ENCODE measurements around the gene SENP6.
"Not testable (repeated sequence)": the region's sequence is repeated elsewhere in the genome, so short reads cannot be mapped to it uniquely, and the experiment has no call there.

SENP6 gene

DNA sequence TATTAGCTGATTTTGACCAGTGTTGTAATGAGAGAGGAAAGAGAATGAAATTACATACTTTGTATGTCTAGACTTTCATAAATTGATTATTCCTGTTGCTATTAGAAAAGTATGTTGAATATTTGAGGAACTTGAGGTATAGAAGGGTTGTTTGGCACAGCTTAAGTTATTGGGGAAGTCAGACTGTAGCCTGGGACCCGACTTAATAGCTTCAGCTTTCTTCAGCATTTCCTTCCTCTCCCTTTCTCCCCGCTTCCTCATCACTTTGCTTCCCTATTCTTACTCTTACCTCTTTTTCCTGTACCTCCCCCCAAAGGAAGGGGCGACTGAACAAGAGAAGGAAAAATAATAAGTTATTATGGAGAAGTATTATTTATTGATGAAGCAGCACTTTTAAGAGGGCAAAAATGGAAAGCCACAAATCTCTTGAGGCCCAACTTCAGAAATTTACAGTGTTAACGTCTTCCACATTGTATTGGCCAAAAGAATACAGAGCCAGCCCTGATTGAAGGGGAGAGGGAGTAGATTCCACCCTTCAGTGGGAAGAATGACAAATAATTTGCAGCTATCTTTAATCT, 7.4 kb downstream of the SENP6 start:
- DNase-seq = no peak

DNA sequence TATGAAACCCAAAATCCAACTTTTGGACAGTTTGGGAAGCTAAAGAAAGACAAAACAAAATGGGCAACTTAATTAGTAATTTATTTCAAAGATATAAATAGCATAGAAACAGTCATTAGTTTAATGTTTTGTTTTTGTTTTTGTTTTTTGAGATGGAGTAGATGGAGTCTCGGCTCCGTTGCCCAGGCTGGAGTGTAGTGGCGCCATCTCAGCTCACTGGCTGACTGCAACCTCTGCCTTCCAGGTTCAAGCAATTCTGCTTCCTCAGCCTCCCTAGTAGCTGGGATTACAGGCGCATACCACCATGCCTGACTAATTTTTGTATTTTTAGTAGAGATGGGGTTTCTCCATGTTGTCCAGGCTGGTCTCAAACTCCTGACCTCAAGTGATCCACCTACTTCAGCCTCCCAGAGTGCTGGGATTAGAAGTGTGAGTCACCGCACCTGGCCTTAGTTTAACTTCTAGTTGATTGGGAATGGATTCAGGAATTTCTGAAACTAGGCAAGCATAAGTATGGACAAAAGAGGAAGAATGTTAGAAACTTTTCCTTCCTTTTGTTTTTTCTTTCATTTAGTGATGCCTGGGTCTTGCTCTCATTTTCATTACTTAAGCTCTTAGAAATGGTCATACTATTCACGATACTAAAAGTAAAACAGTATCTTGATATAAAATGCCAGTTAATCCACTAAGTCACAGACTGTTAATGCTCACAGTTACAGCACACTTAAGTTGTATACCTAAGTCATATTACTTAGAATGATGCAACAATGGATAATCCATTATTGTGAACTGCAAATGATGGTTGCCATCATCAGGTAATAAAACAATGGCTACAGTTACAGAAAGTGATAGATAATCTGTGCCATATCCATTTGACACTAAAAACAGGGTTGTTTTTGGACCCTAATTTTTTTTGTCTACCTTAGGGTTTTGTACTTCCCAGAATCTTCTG, 8.2 kb downstream of the SENP6 start:
- DNase-seq = no peak

DNA sequence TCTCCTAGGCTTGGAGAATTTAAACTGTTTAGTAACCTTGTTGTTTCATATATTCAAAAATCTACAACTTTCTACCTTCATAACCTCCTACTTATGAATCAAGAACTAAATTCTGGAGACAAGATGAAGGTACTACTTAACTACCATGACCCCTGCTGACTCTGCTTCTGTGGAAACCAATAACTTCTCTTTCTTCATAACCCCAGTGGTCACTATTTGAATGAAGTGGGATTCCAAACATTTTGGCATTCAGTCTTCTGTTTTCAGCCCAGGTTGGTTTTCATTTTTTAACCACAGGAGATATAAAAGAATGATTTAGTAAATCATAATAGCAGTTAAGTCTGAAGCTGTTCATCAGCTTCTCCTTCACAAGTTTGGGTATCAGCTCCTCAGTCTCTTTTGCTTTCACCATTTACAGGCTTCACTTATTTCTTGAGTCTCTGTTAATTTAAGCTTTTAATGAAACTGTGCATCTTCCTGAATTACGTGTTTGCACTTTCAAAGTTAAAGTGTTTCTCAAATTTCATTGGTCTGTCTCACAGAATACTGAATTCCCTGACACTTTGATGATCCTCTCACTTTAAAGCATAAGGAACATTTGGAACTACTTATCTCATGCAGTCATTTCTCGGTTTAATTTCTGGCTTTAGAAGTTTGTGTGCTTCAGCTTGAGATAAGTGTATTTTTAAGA, 9.5 kb downstream of the SENP6 start:
- DNase-seq = no peak

DNA sequence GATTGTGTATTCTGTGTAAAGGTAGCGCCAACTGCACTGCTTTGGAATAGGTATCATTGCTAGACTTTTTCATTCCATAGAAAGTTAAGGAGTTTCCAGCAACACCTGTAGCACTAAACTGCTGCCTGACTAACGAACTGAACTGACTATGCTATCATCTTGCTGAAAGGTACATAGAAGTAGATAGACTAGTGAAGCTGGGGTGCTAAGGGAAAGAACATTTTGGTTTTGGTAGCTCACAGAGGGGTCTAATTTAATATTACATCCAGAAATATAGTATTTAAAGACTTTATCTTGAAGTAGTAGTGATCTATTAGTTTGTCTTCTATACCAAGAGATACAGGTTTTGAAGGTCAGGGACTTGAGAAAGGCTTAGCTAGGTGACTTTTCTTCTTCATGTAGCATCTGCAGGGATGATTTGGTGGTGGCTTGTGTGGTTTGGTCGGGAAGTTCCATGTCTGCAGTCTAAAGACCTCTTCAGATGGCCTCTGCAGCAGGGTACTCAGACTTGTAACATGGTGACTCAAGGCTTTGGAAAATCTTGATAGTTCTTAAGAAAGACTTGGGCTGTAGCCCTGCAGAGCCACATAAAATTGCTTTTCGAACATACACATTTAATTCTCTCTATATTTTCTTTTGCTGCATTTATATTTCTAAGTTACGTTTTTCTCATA, 10.2 kb downstream of the SENP6 start:
- peak; percentile 51 to 52 for DNase-seq

DNA sequence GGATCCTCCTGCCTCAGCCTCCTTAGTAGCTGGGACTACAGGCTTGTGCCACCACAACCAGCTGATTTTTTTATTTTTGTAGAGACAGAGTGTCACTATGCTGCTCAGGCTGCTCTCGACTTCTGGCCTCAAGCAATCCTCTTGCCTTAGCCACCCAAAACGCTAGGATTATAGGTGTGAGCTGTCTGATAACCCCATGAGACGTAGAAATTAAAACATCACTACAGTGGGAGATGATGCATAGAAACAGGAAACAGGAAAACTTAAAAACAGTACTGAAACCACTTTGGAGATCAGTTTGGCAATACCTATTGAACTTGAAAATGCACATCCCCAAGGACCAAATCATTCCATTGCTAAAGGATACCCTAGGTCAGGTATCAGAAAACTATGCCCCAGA, 10.8 kb downstream of the SENP6 start:
- no peak for DNase-seq

DNA sequence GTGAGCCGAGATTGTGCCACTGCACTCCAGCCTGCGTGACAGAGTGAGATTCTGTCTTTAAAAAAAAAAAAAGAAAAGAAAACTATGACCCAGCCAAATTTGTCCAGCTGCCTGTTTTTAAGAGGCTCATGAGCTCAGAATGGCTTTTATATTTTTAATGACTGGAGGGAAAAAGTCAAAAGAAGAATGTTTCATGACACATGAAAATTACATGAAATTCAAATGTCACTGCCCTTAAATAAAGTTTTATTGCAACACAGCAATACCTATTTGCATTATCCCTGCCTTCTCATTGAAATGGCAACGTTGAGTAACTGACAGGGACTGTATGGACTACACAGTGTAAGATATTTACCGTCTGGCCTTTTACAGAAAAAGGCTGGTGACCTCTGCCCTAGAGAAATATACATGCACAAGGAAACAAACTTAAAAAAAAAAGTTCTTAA, 11.4 kb downstream of the SENP6 start:
- no peak for DNase-seq

DNA sequence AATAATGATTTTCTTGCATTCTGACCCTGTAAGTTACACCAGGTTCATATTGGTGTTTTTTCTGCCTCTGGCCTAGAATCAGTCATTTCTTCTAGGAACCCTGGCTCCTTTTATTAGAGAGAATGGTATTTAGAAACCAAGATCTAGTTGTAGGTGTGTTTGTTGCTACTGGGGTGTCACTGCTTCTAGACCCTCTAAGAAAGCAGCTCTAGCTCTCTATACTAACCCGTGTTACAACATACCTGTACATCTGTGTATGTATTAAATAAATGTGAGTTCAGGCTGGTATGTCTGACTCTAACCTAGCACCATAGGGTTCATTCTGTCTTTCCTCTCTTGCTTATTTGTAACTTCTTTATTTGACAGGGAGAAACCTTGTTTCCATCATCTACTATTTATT, 16.8 kb downstream of the SENP6 start:
- DNase-seq = no peak

DNA sequence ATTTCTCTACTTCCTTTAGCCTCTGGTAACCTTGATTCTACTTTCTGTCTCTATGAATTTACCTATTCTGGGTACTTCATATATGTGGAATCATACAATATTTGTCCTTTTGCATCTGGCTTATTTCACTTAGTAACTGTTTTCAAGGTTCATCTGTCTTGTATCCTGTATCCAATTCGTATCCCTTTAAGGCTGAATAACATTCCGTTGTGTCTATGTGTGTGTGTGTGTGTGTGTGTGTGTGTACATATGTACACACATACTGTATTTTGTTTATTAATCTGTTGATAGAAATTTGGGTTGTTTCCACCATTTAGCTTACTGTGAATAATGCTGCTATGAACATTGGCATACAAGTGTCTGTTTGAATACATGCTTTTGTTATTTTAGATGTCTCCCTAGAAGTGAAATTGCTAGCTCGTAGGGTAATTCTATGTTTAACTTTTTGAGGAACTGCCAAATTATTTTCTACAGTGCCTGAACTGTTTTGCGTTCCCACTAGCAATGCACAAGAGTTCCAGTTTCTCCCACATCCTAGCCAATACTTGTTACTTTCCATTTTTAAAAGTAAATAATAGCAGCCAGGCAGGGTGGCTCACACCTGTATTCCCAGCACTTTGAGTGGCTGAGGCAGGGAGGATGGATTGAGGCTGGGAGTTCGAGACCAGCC, 17.7 kb downstream of the SENP6 start:
- DNase-seq = no peak

DNA sequence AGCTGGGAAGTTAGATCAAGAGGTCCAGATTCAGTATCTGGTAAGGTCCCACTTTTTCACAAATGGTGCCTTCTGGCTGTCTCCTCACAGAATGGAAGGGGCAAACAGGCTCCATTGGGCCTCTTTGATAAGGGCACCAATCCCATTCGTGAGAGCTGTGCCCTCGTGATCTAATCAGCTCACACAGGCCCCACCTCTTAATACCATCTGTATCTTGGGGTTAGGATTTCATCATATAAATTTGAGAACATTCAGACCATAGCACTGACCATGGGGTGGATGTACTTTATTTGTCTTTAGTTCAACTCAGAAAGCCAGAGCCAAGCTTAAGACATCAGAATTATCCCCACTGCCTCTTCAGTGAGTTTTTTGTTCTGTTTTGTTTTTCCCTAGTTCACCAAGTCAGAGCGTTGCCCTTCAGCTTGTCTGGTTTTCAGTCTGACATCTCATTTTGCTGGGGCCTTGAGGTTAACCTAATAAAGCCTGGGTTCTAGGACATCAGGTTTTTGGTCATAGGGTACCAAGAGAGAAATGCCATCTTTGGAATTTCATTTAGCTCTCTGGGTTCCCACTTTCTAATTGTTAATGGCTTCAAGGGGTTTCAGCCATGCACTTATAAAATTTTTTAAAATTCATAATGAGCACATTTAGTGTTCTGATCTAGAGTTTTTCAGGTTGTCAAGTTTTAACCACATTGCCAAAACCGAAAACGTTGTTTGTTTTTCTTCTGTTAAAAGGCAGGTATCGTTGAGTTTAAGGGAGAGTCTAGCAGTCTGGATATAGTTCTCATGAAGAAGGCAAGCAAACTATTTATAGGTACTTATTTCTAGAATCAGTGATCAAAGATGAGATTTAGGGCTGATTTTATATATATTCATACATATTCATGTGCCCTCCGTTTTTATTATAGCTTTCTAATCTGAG, 19.0 kb downstream of the SENP6 start:
- DNase-seq = no peak

DNA sequence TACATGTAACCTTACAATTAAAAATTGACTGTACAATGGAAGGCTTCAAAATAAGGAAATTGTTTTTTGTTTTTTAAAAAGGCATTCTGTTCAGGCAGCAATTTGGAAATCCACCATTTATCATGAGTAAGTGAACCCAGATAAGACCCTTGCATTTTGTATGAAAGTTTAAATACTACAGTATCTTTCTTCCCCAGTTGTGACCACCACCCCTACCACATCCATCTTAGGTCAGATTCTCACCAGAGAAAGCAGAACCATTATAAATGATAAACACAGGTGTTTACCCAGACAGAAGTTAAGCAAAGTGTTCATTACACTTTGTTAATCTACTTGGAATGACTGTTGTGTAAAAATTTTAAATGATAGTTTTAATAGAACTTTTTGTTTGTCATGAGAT, 20.2 kb downstream of the SENP6 start:
- no peak for DNase-seq

DNA sequence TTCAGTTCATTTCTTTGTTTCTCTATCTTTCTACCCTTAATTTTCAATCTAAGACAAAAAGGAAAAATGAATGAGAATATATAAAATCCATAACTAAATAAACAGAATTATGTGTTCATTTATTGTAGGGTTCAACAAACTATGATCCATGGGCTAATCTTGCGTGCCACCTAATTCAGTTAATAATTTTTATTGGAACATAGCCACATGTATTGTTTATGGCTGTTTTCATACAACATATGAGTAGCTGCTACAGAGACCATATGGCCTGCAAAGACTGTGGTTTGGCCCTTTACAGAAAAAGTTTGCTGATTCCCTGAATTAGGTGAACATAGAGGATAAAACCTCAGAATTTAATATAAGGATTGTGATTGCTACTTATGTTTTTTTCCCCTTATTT, 21.8 kb downstream of the SENP6 start:
- DNase-seq = no peak

DNA sequence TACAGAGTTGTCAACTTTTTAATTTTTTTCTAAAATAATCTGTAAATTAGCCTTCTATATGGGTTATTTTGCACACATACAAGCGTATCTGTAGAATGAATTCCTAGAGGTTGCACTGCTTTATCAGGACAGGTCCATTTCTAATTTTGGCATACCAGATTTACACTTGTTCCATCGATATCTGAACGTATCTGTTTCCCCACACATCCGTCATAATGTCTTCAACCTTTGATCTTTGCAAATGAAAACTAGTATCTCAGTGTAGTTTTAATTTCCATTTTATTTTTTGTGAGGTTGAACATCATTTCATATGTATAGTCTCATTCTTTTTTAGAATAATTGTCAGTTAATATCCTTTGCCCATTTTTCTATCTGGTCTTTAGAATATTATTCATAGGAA, 22.7 kb downstream of the SENP6 start:
- DNase-seq = no peak

DNA sequence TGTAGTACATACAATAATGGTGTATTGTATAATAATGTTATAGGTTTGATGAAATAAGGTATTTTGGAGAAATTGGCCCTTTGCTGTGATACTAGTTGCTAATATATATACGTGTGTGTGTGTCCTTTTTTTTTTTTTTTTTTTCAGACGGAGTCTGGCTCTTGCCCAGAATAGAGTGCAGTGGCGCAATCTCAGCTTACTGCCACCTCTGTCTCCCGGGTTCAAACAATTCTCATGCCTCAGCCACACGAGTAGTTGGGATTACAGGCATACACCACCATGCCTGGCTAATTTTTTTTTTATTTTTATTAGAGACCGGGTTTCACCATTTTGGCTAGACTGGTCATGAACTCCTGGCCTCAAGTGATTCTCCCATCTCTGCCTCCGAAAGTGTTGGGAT, 23.3 kb downstream of the SENP6 start:
- no peak for DNase-seq

DNA sequence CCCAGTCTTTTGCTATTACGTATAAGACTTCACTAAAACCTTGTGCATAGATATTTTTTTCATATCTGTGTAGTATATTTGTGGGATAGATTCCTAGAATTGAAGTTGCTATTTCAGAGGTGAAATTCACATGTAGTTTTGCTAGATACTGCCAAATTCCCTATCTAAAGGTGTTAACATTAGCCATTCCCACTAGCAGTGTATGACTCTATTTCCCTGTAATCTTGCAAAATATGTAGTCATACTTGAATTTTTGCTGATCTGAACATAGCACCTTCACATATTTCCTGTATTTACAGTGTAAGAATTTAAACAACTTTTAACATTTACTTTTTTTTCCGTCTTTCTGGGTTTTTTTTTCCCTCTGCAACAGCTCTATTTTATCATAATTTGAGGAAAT, 24.9 kb downstream of the SENP6 start:
- DNase-seq = no peak

DNA sequence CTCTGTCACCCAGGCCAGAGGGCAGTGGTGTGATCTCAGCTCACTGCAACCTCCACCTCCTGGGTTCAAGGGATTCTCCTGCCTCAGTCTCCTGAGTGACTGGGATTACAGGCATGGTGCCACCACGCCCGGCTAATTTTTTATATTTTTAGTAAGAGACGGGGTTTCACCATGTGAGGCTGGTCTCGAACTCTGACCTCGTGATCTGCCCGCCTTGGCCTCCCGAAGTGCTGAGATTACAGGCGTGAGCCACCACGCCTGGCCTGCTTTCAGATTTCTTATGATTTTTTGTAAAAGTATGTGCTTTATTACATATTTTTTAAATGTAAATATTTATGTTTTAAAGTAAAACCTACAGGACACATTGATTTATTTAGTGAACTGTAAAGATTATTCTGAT, 26.0 kb downstream of the SENP6 start:
- not testable (repeated sequence) for DNase-seq

DNA sequence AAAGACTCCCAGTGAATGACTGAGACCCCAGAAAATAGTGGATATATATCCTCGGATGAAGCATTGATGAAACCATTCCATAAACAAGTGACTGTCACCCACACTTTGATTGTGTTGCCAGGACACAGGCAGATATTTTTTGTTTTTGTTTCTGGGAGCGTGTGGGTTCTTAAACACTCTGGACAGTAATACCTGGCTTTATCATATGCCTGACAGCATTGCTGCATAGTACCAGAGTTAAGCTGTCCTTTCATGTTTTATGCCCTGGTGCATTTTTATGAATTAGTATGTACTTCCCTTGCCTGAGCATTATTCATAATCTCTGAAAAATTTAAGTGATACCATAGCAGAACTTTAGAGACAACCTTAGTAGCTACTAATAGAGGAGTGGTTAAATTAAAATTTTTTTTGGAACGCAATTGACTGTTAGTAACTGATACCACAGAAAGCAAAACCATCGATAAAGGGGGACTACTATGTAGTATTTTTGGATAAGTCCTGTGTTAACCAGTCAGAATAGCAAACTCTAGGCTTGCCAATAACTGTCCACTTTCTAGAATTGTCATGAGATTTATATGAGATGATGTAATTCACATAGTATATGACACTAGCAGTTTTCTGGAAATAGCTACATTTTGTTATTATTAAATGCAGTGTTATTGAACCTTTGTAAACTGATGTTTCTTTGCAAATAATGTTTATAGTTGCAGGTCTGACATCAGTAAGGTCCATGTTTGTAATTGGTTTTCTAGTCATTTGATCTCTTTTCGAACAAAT, 30.4 kb downstream of the SENP6 start:
- no peak for DNase-seq

DNA sequence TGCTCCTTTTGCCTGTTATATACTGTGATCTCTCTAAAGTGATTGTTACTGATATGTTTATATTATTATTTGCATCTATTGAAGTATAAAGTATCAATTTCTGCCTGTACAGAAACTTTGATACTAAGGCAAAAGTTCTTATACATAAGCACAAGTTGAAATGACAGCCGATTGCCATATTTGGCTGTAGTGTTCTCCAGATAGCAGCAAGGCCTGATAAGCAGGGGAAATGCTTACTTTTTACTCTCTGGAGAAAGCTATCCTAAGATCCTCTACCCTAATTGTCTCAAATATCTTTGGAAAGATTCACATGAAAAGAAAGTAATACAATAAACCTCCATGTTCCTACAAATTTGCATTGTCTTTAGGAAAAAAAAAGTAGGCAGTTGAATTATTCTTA, 31.4 kb downstream of the SENP6 start:
- DNase-seq = no peak

DNA sequence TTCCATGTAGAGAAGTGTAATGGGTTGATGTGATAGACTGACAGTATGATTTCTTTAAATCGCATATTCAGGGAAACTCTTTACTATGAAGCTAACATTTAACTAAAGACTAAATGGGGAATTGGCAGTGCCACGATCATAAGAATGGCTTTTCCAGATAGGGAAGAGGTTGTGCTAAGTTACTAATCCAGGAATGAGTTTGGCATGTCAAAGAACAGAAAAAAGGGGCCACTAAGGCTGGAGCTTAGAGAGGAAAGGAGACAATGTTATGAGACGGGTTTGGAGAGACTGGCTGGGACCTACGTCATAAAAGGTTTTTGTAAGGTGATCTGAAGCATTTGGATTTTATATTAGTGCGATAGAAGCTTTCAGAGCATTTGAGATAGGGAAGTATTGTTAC, 40.6 kb downstream of the SENP6 start:
- DNase-seq = no peak

DNA sequence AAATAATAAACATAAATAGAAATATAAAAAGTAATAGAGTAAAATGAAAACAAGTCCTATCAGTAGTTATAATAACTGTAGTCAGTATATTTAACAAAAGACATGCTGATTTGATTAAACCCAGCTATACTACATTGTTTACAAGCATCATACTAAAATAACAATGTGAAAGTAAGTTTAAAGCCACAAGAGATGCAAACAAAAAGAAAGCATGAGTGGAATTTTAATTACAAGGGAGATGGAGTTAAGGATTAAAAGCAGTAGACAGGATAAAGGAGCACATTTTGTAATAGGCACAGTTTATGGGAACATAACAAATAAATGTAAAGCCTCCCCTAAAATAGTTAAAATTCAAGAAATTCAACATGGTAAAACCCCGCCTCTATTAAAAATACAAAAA, 41.5 kb downstream of the SENP6 start:
- DNase-seq = no peak

DNA sequence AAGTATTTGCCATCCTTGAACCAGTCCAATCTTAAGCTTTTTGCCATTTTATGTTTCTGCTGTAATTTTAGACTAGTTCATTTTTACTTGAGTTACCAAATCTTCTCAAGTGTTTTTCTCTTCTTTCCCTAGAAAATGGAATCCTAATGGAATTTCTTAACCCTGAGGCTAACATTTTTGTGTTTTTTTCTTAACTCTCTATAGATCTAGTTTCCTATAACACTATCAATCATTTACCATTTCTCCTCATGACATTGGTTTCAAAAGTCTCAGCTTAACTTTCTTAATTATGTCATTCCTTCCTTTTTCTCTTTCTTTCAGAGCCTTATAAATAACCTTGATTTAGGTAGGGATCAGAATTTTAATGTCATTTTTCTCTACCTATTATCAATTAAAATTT, 54.8 kb downstream of the SENP6 start:
- no peak for DNase-seq

DNA sequence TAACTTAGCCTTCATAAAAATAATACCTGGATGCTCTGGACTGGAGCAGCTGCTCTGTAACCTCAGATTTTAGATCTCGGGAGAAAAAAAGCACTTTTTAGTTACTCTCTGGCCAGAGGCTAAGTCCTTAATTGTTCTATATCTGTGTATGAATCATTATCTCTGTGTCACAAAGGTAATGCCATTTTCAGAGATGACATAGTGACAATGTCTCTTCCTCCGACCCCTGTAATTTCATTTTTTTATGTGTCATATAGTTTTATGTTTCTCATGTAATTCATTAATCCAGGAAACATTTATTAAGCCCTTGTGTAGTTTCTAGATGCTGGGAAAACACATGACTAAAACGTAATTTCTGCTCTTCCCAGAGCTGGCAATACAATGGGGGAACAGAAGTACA, 55.6 kb downstream of the SENP6 start:
- DNase-seq = no peak
